Measurements from ENCODE around the gene SMIM5. TPM values are rescaled to one million over a fixed set of nuclear protein-coding genes. Genes with fewer than 3 reads are reported as not detected.
A peak's percentile ranks its signal among the peaks of the same experiment; 100 is the strongest.
"Not testable (repeated sequence)": the region's sequence is repeated elsewhere in the genome, so short reads cannot be mapped to it uniquely, and the experiment has no call there.

SMIM5 gene, protein sequence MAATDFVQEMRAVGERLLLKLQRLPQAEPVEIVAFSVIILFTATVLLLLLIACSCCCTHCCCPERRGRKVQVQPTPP
- total RNA-seq, result 4.0 TPM
- polyA plus RNA-seq, result 3.6 TPM

DNA sequence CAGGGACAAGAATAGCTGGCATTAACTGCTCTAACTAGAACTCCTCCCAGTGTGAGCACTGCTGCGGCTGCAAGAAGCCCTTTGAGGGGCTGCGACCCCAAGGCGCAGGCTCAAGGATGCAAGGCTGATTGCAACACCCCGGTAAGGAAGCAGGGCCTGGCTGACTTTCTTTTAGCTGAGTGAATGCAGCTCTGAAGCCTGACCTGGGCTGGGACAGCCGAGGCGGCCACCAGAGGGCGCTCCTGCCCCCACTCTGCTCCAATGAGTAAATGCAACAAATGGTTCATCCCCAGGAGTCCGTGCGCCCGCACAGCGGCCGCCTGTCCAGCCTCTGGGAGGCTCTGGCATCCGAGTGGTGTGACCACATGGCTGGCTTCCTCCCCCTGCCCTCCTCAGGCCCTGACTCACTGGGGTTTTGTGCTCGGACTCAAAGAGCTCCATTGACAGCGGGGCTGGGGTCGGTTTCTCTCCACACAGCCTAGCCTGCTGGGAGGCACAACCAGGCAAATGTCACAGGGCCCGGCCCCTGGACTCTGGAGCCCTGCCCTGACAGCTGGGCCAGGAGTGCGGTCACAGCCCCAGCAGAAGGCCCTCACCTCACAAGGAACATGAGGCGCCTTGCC is at the start of gene SMIM5:
Gene SMIM5, plus strand, starts transcription at position 572 of the 623 bp plus-strand sequence. CDS start 6,768 bp downstream, outside the sequence.
- Histone ChIP-seq H3K4me1 (ENCODE audit: insufficient read depth) (peaks cover 4% of the 10 kb centered on the region), H3K36me3 (ENCODE audit: insufficient read depth) (no peaks in the 10 kb centered on the region), H3K4me3 (ENCODE audit: low read depth, low read length) (no peak within 1 kb of the TSS), H3K27ac (ENCODE audit: low read depth) (peak within 1 kb of the TSS; percentile 86)
- DNase-seq (ENCODE audit: extremely low spot score), result no peak
- WGBS, result 15% methylated on average over 19 of the region's 19 CpGs

DNA sequence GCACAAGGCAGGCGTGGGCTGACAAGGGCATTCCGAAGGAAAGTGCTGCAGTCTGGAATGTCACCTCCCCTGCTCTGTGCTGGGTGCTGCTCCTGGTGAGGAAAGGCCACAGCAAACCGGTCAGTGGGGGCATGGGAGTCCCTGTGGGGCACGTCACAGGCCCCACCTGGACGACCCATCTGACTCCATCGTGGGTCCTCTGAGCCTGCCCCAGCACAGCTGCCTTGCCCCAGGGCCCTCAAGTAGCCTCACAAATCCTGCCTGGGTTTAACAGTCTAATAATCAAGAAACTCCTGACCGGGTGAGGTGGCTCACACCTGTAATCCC is 48.4 kb upstream of the SMIM5 start:
- no peak for DNase-seq (ENCODE audit: extremely low spot score)
- H3K36me3 ChIP-seq (ENCODE audit: insufficient read depth), result no peaks in the 10 kb centered on the region
- H3K4me3 ChIP-seq (ENCODE audit: low read depth, low read length), result no peak overlapping the region
- no peak overlapping the region for H3K27ac ChIP-seq (ENCODE audit: low read depth)
- H3K4me1 ChIP-seq (ENCODE audit: insufficient read depth), result no peaks in the 10 kb centered on the region
- 91% methylated on average over 7 of the region's 7 CpGs for WGBS

DNA sequence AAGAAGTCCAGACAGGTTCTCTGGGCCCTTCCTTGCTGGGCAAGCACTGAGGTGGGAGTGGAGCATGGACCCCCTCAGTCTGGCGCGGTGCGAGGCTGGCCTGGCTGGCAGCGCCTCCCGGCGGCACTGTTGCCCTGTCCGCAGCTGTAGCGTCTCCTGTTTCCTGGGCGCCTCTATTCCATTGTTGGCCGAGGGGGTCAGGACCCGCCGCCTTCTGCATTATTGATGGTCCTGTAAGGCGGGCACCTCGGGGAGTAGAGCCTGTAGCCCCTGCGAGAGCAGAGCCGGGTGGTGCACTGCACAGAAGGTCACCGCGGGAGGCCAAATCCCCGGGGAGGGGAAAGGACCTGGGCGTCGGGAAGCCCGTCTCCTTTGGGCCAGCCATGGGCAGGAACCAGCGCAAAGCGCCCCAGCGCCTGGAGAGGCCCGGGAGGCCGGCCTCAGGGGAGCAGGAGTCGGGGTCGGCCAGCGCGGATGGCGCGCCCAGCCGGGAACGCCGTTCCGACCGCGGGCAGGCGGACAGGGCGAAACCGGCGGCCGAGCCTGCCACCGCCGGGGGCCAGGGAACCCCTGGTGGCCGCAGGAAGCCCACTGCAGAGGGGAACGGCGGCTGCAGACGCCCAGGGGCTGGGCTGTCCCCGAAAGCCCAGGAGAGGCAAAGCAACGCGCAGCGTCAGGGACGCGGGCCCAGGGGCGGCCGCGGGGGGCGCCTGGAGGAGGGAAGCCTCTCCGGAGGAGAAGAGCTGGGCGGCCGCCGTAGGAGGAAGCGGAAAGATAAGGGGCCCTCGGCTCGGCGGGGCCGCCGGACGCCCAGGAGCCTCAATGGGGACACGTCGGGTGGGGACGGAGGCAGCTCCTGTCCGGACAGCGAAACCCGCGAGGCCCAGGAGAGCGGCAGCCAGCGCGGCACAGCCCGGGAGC is 45.3 kb upstream of the SMIM5 start, which contains the start of gene MYO15B:
Gene MYO15B, plus strand, starts transcription at position 126 of the 921 bp plus-strand sequence. Its CDS starts 258 bp downstream, at position 384.
- Histone ChIP-seq H3K4me3 (ENCODE audit: low read depth, low read length) (peak within 1 kb of the TSS; percentile 69), H3K27ac (ENCODE audit: low read depth) (peak within 1 kb of the TSS; percentile 82), H3K4me1 (ENCODE audit: insufficient read depth) (no peaks in the 10 kb centered on the region), H3K36me3 (ENCODE audit: insufficient read depth) (no peaks in the 10 kb centered on the region)
- DNase-seq (ENCODE audit: extremely low spot score), result no peak
- 2% methylated on average over 82 of the region's 82 CpGs for WGBS

DNA sequence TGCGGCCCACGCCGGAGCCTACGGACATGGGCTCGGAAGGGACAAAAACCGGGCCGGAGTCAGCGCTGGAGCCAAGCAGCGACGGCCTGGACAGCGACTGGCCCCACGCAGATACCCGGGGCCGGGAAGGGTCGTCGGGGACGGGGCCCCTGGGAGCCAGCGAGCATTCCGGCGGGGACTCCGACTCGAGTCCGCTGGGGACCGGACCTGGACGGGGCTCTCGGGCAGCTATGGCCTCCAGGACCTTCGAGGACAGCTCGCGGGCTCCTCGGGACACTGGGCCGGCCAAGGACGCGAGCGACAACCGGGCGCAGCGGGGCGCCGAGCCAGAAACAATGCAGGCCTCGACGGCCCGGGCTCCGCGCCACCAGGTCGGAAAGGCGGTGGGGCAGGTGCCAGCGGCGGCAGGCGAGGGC is 44.6 kb upstream of the SMIM5 start:
- no peak for DNase-seq (ENCODE audit: extremely low spot score)
- H3K27ac ChIP-seq (ENCODE audit: low read depth), result peak overlapping the region; percentile 82
- WGBS, result 1% methylated on average over 49 of the region's 49 CpGs

DNA sequence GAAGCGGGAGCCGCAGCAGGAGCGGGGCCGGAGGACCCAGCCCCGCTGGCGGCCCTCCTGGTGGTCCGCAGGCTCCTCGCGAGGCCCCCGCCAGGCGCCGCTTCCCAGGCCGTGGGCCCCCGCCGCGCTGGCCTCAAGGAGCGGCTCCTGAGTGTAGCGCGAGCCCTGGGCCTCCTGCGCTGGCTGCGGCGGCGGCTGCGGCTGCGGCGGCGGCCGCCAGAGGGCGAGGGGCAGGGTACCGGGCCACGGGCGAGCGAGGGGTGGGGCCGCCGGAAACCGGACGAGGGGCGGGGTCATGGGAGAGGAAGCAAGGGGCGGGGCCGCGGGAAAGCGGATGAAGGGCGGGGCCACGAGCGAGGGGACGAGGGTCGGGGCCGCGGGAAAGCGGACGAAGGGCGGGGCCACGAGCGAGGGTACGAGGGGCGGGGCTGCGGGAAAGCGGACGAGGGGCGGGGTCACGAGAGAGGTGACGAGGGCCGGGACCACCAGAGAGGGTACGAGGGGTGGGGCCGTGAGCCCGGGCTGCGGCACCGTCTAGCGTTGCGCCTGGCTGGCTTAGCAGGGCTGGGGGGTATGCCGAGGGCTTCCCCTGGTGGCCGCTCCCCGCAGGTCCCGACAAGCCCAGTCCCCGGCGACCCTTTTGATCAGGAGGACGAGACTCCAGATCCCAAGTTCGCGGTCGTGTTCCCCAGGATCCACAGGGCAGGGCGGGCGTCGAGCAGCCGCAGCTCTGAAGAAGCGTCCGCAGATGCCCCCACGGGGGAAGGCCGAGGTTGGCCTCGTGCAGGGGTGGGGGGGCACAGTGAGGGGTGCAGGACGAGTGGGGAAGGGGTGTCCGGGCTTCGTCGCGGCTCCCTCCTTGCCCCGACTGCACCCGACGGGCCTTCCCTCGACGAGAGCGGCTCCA is 44.0 kb upstream of the SMIM5 start:
- Histone ChIP-seq H3K4me1 (ENCODE audit: insufficient read depth) (no peaks in the 10 kb centered on the region), H3K4me3 (ENCODE audit: low read depth, low read length) (peak overlapping the region; percentile 69), H3K27ac (ENCODE audit: low read depth) (peak overlapping the region; percentile 82), H3K36me3 (ENCODE audit: insufficient read depth) (no peaks in the 10 kb centered on the region)
- DNase-seq (ENCODE audit: extremely low spot score), result peak; percentile 66
- whole genome bisulfite sequencing, result 6% methylated on average over 100 of the region's 100 CpGs

More for the DNA sequence above, 44.6 kb upstream of the SMIM5 start:
- peak overlapping the region; percentile 69 for H3K4me3 ChIP-seq (ENCODE audit: low read depth, low read length)
- H3K36me3 ChIP-seq (ENCODE audit: insufficient read depth), result no peaks in the 10 kb centered on the region
- H3K4me1 ChIP-seq (ENCODE audit: insufficient read depth), result no peaks in the 10 kb centered on the region

DNA sequence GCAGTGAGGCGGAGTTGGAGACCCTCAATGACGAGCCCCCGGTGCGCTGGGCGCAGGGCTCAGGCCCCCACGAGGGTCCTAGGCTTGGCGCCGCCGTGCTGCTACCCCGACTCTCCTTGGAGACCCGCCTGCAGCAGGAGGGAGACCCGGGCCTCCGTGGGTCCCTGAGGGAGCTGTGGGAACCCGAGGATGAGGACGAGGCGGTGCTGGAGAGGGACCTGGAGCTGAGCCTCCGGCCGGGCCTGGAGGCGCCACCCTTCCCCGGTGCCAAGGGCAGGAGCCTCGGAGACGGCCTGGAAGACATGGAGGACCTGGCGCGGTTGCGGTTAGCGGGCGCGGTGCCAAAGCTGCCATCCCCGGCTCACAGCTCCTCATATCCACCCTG is 43.3 kb upstream of the SMIM5 start:
- no peak for DNase-seq (ENCODE audit: extremely low spot score)
- H3K27ac ChIP-seq (ENCODE audit: low read depth), result no peak overlapping the region
- no peaks in the 10 kb centered on the region for H3K36me3 ChIP-seq (ENCODE audit: insufficient read depth)
- WGBS, result 64% methylated on average over 29 of the region's 29 CpGs
- no peaks in the 10 kb centered on the region for H3K4me1 ChIP-seq (ENCODE audit: insufficient read depth)
- peak overlapping the region; percentile 49 for H3K4me3 ChIP-seq (ENCODE audit: low read depth, low read length)

DNA sequence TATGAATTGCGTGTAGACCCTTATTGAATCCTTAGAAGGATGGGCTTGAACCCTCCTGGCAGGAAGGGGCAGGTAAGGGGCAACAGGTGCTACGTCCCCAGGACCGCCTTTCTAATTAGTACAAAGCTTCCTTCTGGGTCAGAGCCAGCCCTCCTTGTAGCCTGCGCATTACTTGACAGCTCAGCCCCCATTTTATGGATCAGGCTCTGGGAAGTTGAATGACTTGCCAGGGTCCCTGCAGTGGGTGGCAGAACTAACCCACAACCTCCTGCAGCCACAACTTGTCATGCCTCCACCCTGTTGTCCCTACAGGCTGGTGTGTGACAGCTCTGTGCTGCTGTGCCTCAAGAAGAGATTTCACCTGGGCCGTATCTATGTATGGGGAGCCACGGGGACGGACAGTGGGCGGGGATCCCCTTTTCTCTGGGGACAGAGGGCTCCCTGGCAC is 42.9 kb upstream of the SMIM5 start:
- DNase-seq (ENCODE audit: extremely low spot score), result no peak
- H3K4me3 ChIP-seq (ENCODE audit: low read depth, low read length), result no peak overlapping the region
- WGBS, result 86% methylated on average over 8 of the region's 8 CpGs
- H3K36me3 ChIP-seq (ENCODE audit: insufficient read depth), result no peaks in the 10 kb centered on the region
- no peak overlapping the region for H3K27ac ChIP-seq (ENCODE audit: low read depth)
- no peaks in the 10 kb centered on the region for H3K4me1 ChIP-seq (ENCODE audit: insufficient read depth)

DNA sequence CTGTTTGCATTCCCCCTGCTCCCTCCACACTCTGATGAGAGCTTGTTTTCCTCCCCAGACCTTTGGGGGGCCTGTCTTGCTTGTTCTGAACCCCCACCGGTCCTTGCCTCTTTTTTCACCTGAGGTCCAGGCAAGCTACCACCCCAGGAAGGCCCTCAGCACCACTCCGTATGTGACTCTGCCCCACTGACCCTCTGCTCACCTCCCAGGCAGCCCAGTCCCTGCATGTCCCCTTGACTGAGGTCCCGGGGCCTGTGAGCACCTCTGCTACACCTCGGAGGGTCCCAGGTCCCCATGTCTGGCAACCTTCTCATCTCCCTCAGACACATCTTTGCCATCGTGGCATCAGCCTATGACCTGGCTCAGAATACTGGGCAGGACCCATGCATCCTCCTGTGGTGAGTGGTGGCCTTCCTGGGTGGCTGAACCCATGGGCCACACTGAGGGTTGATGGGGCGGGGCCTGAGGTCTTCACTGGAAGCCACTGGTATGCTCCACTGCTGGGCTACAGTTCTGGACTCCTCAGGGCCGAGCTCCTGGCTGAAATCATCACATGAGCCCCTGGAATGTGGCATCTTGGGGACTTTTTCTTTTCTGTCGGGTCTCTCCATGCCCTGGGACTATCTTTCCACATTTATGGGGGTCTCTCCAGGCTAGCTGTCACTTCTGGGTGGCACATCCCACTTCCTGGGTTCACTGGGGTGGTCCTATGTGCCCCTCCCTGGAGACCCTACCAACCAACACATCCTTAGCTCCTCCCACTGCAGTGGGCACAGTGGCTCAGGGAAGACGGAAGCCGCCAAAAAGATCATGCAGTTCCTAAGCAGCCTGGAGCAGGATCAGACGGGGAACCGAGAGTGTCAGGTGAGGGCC is 42.1 kb upstream of the SMIM5 start:
- 84% methylated on average over 12 of the region's 12 CpGs for WGBS

DNA sequence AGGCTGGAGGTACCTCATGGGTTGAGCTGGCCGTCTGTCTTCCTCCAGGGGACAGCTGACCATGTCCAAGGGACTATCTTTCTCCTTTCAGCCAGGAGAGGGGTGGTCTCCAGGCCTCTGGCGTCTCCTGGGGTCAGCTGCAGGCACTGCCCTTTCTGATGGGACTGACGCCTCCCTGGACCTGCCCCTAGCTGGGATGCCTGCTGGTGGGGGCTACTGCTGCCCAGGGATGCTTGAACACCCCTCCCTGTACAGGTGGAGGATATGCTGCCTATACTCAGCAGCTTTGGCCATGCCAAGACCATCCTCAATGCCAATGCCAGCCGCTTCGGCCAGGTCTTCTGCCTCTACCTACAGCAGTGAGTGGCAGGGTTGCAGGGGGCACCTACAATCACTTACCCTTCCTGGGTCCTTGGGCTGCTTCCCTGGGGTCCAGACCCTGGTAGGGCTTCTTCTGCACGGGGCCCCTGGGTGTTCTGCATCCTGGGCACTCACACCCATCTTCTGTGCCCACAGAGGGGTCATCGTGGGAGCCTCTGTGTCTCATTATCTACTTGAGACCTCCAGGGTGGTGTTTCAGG is 41.4 kb upstream of the SMIM5 start:
- WGBS, result 95% methylated on average over 7 of the region's 7 CpGs
- no peak for DNase-seq (ENCODE audit: extremely low spot score)
- Histone ChIP-seq H3K4me3 (ENCODE audit: low read depth, low read length) (no peak overlapping the region), H3K27ac (ENCODE audit: low read depth) (no peak overlapping the region), H3K36me3 (ENCODE audit: insufficient read depth) (no peaks in the 10 kb centered on the region), H3K4me1 (ENCODE audit: insufficient read depth) (no peaks in the 10 kb centered on the region)

More for the DNA sequence above, 42.1 kb upstream of the SMIM5 start:
- DNase-seq (ENCODE audit: extremely low spot score), result no peak
- H3K4me3 ChIP-seq (ENCODE audit: low read depth, low read length), result no peak overlapping the region
- H3K4me1 ChIP-seq (ENCODE audit: insufficient read depth), result no peaks in the 10 kb centered on the region
- H3K27ac ChIP-seq (ENCODE audit: low read depth), result no peak overlapping the region
- H3K36me3 ChIP-seq (ENCODE audit: insufficient read depth), result no peaks in the 10 kb centered on the region

DNA sequence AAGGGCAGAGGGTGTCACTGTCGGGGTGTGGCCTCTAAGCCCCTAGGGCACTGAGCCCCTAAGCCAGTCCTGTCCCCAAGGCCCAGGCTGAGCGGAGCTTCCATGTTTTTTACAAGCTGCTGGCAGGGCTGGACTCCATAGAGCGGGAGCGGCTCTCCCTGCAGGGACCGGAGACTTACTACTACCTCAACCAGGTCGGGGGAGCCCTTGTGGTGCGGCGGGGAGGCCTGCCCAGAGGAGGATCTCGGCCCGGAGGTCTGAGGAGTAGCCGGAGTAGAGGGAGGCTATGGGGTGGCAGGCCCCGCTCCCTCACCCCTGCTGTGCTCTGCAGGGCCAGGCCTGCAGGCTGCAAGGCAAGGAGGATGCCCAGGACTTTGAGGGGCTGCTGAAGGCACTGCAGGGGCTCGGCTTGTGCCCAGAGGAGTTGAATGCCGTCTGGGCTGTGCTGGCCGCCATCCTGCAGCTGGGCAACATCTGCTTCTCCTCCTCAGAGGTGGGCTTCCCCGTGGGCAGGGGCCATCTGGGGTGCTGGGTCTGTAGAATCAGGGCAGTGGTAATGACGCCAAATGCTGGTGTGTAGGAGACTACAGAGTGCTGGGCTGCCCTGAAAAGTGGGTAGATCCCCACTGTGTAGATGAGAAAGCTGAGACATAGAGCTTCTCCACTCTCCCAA is 40.8 kb upstream of the SMIM5 start:
- 89% methylated on average over 17 of the region's 17 CpGs for WGBS
- H3K36me3 ChIP-seq (ENCODE audit: insufficient read depth), result no peaks in the 10 kb centered on the region
- H3K4me1 ChIP-seq (ENCODE audit: insufficient read depth), result no peaks in the 10 kb centered on the region
- DNase-seq (ENCODE audit: extremely low spot score), result no peak
- no peak overlapping the region for H3K27ac ChIP-seq (ENCODE audit: low read depth)
- H3K4me3 ChIP-seq (ENCODE audit: low read depth, low read length), result no peak overlapping the region

DNA sequence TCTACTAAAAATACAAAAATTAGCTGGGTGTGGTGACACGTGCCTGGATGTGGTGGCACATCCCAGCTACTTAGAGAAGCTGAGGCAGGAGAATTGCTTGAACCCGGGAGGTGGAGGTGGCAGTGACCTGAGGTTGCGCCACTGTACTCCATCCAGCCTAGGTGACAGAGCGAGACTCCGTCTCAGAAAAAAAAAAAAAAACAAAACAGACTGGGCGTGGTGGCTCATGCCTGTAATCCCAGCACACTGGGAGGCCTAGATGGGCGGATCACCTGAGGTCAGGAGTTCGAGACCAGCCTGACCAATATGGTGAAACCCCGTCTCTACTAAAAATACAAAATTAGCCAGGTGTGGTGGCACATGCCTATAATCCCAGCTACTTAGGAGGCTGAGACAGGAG is 39.8 kb upstream of the SMIM5 start:
- H3K27ac ChIP-seq (ENCODE audit: low read depth); H3K4me3 ChIP-seq (ENCODE audit: low read depth, low read length); H3K4me1 ChIP-seq (ENCODE audit: insufficient read depth); DNase-seq (ENCODE audit: extremely low spot score); H3K36me3 ChIP-seq (ENCODE audit: insufficient read depth): not testable (repeated sequence)
- 90% methylated on average over 9 of the region's 9 CpGs for WGBS

All from urinary bladder (tissue), 4 donors.